Esophagus muscularis mucosa (tissue), 3 donors: Measurements from ENCODE around the gene USP38.

Experiments
- CTCF ChIP-seq, 3 experiments: fragments of 200-600 bp in 2 of 3; fragments of 450-650 bp in 1 of 3; sonication (generic) in 2 of 3; IDR thresholded peaks; one replicate each; pipeline ENCODE4 v1.5.1; 2017 to 2019; ENCODE audit warnings: antibody characterized with exemption in 3 of 3, mild to moderate bottlenecking in 2 of 3, moderate library complexity in 1 of 3
- POLR2A ChIP-seq: fragments of 450-650 bp; IDR thresholded peaks from one replicate; pipeline ENCODE4 v1.6.1; 2017; ENCODE audit warnings: antibody characterized with exemption, moderate library complexity, mild to moderate bottlenecking, low read depth
- POLR2AphosphoS5 ChIP-seq, 2 donors: sonication (generic); formaldehyde crosslinking; IDR thresholded peaks; one replicate each; pipeline ENCODE4 v1.6.1; 2017; ENCODE audit warnings: antibody characterized with exemption in 2 of 2

GRCh38 chr4:143207555-143207954 is 22.8 kb downstream of the USP38 start:
- TF ChIP-seq POLR2AphosphoS5 (IDR thresholded peaks at IDR 0.05) (no peak), CTCF (IDR thresholded peaks at IDR 0.05) (peak; percentile 54 to 61 (median 58)), POLR2A (no peak)
